Measurements from ENCODE around the gene ITGB2.

Gene ITGB2

DNA sequence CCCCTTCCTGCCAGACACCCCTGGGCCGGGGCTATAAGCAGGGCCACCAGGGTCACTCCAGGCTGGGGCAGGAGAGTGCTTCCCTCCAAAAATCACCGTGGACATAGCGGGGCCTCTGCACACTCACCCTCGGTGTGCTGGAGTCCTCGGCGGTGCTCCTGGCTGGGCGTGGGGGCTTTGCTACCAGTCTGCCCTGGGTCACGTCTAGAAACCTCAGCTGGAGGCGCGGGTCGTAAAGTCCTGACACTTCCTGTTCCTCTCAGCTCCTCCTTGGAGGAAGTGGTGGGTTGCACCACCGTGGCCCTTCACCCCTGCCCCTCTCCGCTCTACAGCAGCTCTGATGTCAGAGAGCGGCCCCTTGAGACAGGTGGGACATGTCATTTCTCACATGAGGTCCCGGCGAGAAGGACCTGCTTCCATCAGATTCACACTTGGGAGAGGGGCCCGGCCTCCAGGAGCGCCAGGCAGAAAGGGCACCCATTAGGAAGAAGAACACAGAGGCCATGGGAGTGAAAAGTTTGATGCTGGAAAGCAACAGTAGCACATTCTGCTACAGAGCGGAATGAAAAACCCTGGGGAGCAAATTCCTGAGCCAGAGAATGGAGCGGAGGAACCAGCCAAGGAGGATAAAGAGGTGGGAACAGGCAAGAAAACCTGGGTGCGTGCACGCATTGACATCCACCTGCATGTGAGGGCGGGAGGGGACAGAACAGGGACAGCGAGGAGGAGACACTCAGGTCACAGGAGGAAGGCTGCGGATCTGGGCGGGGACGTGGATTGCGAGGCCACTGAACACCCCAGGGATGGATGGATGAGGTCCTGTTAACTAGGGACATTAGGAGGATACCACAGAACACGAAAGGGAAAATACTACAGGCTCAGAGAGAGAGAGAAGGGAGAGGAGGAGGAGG is at the start of gene ITGB2:
ITGB2 (minus strand) TSS at position 206 of the 911 bp plus-strand sequence. CDS start 10,117 bp downstream, outside the sequence.
- DNase-seq (ENCODE audit: low read depth, low spot score) = no peak

DNA sequence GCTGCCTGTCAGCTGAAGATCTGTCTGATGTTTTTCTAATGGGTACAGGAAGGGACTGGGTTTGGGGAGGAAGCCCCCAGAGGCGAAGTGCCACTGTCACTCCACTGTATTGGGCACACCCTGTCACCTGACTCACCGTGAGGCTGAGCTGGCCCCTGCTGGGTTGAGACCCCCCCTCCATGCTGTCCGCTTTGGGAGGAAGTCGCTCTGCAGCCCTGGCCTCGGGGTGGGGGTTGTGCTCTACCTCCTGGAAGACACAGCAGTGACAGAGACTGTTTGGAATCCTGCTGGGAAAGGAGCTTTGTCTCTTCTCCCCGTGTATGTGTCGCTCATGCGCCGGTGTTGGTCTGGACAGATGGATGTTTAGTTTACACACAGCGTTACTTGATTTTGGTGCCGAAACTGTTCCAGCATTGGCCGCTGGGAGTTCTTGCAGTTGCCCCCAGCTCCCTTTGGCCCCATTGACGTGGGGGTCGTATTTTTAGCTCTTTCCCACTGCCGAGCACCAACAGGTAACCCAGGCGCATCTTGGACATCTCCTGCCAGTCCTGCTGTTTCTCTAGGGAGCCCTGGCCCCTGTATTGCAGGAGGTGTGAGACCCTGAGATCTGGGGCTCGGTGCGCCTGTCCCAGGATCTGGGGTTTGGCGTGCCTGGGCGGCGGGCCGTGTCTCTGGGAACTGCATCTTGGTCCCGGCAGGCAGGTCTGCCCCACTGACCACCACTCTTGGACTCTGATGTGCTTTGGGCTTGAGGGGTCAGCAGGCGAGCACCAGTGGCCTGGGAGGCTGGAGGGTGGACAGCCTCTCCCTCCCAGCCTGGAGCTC is 49.4 kb upstream of the ITGB2 start:
- DNase-seq (ENCODE audit: low read depth, low spot score) = no peak

DNA sequence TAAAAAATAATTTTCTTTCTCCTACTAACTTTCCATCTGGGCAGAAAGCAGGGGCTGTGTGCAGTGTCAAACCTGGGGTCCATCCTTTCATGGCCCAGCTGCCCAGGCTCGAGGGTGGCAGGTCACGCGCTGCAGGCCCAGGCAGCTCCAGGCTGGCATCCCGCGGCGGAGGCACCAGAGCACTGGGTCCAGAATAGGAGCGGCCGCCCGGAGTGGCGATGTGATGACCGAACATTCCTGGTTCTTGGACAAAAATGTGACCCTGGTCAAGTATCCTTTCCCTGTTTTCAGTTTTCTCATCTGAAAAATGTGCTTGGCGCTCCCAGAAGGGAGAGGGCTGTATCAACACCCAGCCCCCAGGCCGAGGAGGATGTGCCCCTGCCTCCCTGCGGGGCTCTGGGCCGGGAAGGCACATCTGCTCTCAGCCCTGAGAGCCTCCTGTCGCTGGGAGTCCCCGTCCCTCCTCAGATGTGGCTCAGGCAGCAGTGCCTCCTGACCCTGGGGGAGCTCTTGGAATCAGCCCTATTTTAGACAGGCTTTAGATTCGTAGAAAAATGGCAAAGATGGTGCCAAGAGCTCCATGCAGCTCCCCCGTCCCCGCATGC is 48.5 kb upstream of the ITGB2 start:
- no peak for DNase-seq (ENCODE audit: low read depth, low spot score)

DNA sequence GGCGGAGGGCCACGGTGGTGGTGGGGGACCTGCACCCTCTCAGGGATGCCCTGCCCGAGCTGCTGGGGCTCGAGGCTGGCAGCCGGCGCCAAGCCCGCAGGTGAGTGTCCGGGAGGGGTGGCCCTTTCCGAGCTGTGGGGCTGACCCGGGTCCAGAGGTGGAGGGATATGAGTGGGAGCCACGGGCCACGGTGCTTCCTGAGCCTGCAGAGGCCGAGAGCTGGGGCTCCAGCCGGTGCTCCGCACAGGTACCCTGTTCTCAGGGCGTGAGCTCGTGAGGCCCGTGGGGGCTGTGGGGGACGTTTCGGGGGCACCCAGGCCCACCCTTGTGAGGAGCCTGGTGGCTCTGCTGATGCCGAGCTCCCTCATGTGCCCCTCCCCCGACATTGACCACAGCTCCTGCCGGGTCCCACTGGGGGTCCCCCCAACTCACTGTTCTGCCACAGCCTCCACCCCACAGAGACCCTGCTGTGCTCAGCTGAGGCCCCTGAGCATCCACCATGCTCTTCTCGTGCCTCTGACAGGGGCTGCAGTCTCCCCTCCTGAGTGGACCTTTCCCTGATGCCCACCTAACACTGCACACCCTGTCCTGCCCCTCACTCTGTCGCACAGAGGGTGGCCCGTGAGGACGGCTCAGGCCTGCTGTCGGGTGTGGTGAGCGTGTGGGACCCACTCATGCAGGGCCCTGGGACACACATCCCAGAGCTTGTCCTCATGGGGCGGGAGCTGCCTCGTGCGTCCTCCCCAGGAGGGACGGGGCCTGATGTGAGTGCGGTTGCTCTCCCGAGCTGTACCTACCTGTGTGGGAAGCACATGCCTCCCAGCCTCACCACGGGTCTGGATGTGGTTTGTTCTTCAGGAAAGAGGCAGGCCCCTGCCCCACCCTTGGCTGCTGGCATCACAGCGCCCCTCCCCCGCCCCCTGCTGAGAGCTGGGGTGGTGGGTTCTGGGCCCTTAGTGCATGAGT is 46.7 kb upstream of the ITGB2 start:
- no peak for DNase-seq (ENCODE audit: low read depth, low spot score)

DNA sequence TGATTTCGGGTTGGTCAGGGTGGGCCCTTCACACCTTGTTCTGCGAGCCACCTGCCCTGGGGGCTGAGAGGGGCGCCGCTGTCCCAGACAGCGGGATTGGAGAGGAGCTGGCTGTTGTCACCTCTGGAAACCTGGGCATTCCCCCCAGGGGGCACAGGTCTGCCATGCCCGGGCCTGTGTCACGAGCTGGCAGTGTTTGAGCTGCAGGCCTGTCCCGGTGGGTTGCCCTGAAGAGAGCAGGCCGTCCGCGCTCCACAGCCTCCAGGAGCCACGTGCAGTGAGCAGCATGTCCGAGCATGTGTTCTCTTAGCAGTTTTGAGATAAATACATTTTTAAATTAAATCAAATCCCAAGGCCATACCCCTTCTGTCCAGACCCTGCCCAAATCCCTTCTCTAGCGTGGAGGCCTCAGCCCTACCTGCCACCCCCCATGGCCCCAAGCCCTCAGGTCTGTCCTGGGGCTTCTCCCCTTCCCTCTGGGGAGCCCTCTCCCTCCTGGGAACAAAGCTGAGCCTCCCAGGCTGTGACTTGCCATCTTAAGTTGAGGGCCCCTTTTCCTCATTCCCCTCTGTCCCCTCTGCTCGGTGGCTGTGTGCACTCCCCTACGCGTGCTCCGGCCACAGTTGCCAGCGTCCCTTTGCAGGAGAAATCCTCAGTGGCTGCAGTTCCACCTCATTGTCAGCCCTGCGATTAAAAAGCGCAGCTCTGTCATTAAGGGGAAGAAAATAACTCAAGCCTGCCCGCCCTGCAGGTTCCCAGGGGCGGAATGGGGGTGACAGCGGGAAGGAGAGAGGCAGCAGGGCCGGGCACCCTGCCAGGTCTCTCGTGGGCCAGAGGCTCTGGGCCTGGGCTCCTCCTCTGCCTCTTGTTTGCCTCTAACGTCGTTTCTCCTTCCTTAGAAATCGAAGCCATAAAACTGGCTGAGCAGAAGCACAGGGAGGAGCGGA is 45.7 kb upstream of the ITGB2 start:
- no peak for DNase-seq (ENCODE audit: low read depth, low spot score)

DNA sequence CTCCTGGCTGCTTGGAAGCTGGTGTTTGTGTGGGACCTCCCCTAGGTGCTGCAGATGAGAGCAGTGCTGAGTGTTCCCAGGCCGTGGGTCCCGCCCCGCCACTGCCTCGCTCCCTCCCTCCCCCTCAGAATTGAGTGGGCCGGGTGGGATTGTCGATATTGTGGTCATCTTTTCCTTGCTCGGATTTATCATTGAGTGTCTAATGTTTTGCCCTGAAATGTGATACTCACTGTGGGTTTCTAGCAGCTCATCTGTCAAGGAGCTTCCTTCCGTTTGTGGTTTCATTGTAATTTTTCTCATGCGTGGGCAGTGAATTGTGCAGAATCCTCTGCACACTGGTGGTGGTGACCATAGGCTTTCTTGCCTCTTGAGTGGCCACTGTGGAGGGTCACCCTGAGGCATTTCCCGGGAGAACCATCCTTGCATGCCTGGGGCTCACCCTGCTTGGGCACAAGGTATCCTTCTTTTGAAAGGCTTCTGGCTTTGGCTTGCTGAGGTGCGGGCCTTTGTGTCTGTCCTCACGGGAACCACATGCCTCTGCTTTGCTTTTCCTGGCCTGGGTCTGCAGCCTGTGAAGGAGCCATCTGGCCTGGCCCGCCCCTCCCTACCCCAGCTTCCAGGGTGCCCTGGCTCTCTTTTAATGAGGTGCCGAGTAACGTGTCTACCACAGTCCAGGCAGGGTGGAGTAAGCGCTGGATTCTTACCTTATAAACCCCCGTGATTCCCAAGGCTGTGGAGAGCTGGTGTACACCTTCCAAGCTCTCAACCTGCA is 44.7 kb upstream of the ITGB2 start:
- no peak for DNase-seq (ENCODE audit: low read depth, low spot score)

DNA sequence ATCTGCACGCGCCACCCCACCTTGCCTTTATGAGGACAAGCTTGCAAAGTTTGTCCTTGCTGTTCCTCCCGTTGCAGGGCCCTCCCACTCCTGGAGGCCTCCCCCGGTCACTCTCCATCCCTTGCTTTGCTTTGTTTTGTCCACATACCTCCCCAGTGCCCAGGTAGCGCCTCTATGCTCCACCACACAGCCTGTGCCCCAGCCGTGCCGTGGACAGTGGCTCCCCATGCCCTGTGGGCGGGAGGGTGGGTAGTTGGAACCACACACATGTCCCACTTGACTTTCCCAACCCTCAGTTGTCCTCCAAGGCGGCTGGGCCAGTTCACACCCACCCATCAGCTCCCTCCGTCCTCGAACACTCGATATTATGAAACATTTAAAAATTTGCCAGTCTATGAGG is 43.7 kb upstream of the ITGB2 start:
- DNase-seq (ENCODE audit: low read depth, low spot score) = no peak

DNA sequence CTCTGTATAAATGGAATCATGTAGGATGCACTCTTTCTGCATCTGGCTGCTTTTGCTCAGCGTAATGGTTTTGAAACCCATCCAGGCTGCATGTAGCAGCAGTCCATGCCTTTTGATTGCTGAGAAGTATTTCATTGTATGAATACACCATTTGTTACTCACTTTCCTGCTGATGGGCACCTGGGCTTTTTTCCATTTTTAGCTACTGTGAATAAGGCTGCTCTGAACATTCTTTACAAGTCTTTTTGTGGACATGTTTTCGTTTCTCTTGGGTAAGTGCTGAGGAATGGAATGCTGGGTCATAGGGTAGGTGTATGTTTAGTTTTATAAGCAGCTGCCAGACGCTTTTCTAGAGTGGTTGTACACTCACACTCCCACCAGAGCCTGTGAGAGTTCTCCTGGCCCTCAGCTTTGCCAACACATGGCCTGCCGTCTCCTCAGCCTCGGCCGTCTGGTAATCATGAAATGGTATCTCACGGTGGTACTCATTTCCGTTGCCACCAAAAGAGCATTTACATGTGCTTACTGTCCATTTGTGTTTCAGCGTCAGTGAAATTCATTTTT is 41.8 kb upstream of the ITGB2 start:
- DNase-seq (ENCODE audit: low read depth, low spot score) = no peak

DNA sequence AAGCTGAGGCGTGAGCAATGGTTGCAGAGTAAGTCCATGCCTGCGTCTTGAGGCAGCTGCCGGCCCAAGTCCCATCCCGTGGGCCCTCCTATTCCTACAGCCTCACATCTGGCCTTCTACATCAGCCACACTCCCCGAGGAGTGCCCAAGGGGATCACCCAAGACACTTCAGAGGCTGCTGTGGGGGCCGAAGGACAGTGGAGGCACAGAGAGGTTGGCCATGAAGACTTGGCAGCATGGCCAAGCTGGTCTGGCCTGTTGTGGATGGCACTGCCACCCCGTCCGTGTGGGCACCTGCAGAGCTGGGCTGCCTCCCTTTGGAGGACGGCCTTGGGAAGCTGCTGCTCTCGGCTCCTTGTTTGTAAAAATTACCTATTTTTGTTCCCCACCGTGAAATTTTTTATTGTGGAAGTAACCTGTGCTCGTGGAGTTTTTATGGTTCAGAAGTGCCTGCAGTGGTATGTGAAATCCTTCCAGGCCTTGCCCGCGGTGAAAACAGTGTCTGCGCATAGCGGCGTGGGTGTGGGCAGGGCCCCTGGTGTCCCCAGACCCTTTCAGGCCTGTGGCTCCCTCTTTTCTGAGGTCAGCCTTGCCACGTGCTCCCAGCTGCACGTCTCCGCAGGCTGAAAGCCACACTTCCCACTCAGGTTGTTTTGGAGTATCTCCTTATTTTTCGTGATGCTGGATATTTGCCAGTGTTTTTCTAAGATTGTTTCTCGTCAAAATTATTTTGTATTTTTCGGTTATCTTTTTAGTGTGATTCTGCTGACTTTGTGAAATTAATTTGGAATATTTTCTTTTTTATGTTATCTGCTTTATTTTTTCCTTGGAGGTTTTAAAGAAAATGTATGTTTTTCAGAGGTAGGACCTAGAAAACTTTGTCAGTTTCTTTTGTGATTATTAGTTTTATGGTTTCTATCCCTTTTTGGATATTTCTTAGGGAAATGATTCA is 39.7 kb upstream of the ITGB2 start:
- DNase-seq (ENCODE audit: low read depth, low spot score) = no peak

DNA sequence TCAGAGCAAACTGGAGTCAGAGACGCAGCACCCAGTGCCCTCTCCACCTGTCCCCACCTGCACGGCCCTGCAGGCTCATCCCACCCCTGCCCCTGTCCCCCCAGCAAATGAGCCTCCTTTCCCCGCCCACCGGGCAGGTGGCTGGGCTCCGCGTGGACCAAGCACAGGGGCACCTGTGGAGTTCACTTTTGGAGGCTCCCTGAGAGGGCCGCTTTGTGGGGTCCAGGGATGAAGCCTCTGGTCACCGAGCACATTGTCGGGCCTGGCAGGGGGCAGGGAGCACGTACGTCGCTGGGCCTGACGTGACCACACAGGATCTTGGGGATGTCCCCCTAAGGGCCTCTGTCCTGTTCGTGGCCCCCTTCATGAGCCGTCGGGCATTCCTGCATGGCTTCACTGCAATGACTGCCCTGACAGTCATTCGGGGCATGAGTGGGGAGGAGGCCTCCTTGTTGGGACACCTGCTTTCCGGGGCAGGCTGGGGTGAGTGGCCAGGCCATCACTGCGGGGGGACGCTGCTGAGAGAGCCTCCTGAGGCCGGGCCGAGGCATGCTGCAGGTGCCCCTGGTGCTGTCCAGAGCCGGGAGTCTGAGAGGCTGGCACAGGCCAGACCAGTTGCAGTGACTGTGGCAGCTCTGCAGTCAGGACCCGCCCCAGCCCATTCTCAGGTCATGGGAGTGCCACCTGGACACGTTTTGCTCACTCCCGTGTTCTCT is 38.8 kb upstream of the ITGB2 start:
- no peak for DNase-seq (ENCODE audit: low read depth, low spot score)

DNA sequence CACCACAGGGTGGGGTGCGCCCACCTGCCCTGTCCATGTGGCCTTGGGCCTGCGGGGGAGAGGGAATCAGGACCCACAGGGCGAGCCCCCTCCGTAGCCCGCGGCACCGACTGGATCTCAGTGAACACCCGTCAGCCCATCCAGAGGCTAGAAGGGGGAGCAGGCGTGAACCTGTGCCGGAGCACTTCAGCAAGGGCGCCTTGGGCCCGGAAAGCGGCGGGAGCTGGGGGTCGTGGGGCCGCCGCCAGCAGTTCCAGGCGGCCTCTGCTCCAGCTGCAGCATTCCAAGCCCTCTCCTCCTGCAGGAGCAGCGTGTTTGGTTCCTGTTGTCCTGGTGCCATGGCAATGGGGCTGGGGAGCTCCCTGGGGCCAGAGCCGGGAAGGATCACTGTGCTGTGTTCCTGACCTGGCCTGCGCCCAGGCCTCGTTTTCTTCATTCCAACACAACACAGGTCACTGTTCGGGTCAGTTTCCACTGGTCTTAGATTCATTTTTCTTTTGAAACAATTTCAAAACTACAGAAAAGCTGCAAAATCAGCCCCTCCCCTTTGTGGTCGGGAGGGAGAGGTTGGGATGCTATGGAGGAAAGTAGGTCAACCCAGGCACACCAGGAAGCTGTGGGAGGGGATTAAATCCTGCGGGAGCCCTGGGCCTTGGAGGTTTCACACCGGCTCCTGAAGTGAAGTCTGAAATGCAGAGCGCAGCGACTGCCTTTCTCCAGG is 37.9 kb upstream of the ITGB2 start:
- DNase-seq (ENCODE audit: low read depth, low spot score) = no peak

DNA sequence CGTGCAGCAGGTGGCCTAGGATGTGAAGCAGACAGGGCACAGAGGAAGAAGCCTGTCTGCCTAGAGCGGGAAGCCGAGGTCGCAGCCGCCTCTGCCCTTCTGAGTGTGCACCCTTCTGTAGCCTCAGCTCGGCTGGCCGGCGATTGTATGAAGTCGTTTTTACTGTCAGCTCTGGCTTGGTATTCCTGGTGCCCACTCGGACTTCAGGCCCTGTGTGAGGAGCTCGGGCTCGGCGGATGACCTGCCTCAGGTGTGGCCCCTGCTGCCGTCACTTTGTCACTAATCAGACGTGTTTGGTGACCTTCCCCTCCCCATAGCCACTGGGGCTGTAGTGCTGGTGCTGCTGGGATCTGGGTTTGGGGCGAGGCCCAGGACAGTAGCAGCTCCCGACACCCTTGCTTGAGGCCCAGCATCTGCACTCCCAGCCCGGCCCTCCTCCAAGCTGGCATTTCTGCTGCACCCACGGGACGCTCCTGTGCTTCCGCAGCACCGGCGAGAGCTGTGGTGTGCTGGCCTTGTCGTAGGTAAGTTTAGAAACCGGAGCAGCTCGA is 37.3 kb upstream of the ITGB2 start:
- DNase-seq (ENCODE audit: low read depth, low spot score) = no peak

DNA sequence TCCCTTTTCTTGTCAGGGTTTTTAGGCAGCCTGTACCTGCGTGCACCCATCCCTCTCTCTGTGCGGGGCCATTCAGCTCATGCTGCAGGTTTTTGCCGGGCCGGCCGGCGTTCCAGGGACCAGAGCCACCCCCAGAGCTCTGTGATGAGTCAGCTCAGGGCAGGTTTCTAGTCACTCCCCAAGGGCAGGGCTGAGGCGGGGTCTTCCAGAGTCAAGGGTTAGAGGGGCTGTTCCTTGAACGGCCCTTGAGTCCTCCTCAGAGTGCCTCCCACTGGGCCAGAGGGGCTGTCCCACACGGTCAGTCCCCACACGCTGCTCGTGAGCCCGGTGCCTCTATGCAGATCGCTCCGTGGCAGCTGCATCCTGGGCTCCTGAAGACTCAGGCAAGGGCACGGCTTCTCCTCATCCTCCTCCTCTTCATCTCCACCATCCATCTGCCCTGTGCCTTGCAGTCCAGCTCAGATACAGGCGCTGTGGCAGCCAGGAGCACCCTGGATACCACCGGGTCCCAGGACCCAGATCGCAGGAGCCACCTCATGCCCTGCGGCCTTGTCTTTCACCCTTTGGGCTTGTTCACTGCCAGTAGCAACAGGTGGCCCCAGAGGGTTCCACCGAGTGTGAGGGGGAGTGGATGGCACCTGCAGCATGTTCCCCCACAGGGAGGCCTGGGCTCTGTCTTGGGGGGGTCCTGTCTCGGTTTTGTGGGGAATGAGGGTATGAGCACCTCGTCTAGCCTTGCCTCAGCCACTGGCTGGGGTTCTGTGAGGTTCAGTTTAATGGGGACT is 36.5 kb upstream of the ITGB2 start:
- no peak for DNase-seq (ENCODE audit: low read depth, low spot score)

DNA sequence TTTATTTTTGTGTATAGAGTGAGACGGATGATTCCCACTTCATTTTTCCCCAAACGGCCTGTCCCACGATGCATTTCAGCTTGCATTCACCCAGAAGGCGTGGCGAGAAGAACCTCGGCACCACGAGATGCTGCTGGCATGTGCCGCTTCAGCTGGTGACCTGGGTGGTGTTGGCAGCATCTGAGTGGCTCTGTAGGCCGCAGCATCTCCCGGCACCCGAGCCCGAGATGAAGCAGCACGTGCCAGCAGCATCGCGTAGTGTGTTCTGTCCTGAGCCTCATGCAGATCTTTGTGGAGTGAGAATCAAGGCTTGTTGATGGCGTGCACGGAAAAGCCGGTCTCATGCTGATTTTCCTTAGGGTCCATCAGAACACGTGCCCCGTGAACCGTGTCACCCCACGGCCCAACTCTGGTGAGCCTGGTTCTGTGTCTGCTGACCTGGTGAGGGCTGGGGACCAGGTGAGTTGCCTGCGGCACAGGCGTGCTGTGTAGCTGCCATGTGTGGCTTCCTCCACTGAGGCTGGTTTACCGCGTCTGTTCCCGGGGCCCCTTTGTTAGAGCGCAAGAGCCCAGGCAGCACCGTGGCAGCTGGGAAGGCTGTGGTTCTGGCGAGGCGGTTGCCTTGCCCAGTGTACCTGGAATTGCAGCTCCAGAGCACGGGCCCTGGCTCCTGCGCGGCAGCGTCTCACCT is 35.8 kb upstream of the ITGB2 start:
- DNase-seq (ENCODE audit: low read depth, low spot score) = no peak

DNA sequence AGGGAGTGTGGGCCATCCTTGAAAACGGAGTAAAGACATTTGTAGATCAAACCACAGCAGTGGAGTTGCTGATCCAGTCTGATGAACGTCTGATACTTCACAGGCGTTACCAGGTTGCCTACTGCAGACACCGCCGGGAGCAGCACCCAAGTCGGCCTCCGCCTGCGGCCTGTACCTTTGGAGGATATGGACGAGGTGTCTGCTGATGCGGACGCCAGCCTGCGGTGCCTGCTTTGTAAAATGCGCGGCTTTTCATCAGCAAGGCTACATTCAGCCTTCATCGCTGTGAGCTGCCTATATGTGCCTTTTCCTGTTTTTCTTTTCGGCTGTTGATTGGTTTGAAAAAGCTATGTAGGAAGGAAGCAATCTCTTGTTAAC is 35.1 kb upstream of the ITGB2 start:
- no peak for DNase-seq (ENCODE audit: low read depth, low spot score)

Measured in iPS DF 19.7 (cell line).